Activated T-cell treated with anti-CD3 and anti-CD28 coated beads for 24 hours (primary cell): ENCODE results near the gene MLLT6.

Source experiments
- DNase-seq: peaks from one replicate; pipeline ENCODE4 v3.0.0-alpha.2; 2020; ENCODE audit warnings: low read depth

MLLT6 gene

GRCh38 chr17:38768417-38768816, 63.3 kb downstream of the MLLT6 start:
- DNase-seq = no peak

- no peak for DNase-seq
Measured at GRCh38 chr17:38773258-38773657, 68.2 kb downstream of the MLLT6 start.

GRCh38 chr17:38777641-38778250, 72.7 kb downstream of the MLLT6 start:
- no peak for DNase-seq
